HCT116 (cell line): ENCODE results near the gene FBXL4.

ENCODE experiments used
- ATF3 ChIP-seq: IDR thresholded peaks from 2 replicates; pipeline ENCODE4 v1.6.1; 2012
- CEBPB ChIP-seq: IDR thresholded peaks from 2 replicates; pipeline ENCODE4 v1.6.1; 2012; ENCODE audit warnings: low read depth
- CTCF ChIP-seq, 3 experiments: fragments of 200-600 bp in 1 of 3; sonication (generic) in 1 of 3; IDR thresholded peaks in 2 of 3; conservative IDR thresholded peaks in 1 of 3; 2 replicates each; pipeline ENCODE4 v1.5.1; 2012 to 2017; ENCODE audit warnings: low read depth in 2 of 3, low read length in 2 of 3, antibody characterized with exemption in 1 of 3, borderline replicate concordance in 1 of 3, control low read depth in 1 of 3, mild to moderate bottlenecking in 1 of 3, mixed read lengths in 1 of 3, mixed run types in 1 of 3, moderate library complexity in 1 of 3; ENCODE audit not compliant: insufficient read depth in 1 of 3
- EZH2 ChIP-seq: fragments of 200-600 bp; sonication (generic); IDR thresholded peaks from 2 replicates; pipeline ENCODE4 v1.6.1; 2017; ENCODE audit warnings: antibody characterized with exemption, mixed run types
- EZH2phosphoT487 ChIP-seq: fragments of 200-600 bp; IDR thresholded peaks from 2 replicates; pipeline ENCODE4 v1.6.1; 2018; ENCODE audit warnings: antibody characterized with exemption, borderline replicate concordance
- JUND ChIP-seq: IDR thresholded peaks from 2 replicates; pipeline ENCODE4 v1.6.1; 2012
- POLR2A ChIP-seq: IDR thresholded peaks from 2 replicates; pipeline ENCODE4 v1.7.0; 2011; ENCODE audit warnings: borderline replicate concordance; ENCODE audit not compliant: insufficient read depth, insufficient read length; ENCODE audit errors: extremely low read depth
- POLR2AphosphoS5 ChIP-seq: IDR thresholded peaks from 2 replicates; pipeline ENCODE4 v1.6.1; 2011; ENCODE audit warnings: mild to moderate bottlenecking, low read depth, low read length, moderate library complexity
- REST ChIP-seq: IDR thresholded peaks from 2 replicates; pipeline ENCODE4 v1.6.1; 2012; ENCODE audit warnings: low read depth
- SIN3A ChIP-seq: IDR thresholded peaks from 2 replicates; pipeline ENCODE4 v1.6.1; 2012; ENCODE audit warnings: low read depth
- SP1 ChIP-seq: IDR thresholded peaks from 2 replicates; pipeline ENCODE4 v1.6.1; 2012; ENCODE audit warnings: low read depth
- YY1 ChIP-seq: IDR thresholded peaks from 2 replicates; pipeline ENCODE4 v1.6.1; 2011; ENCODE audit warnings: low read length, low read depth, moderate library complexity, mild to moderate bottlenecking; ENCODE audit not compliant: insufficient replicate concordance; ENCODE audit errors: extremely low read depth
- ZBTB33 ChIP-seq: IDR thresholded peaks from 2 replicates; pipeline ENCODE4 v1.6.1; 2011; ENCODE audit warnings: mild to moderate bottlenecking, low read length, moderate library complexity; ENCODE audit not compliant: insufficient replicate concordance; ENCODE audit errors: extremely low read depth
- ZNF274 ChIP-seq: fragments of 200-500 bp; sonication (Bioruptor generic); IDR thresholded peaks from 2 replicates; pipeline ENCODE4 v1.6.1; 2014; ENCODE audit warnings: mild to moderate bottlenecking, low read depth, low read length, inconsistent platforms

GRCh38 chr6:98838975-98839374 is 108.8 kb downstream of the FBXL4 start:
- TF ChIP-seq ATF3, result no peak
- no peak for TF ChIP-seq CTCF (IDR thresholded peaks at IDR 0.05 in 2 of 3, conservative IDR thresholded peaks at IDR 0.05 in 1 of 3; ENCODE audit: borderline replicate concordance in 1 of 3, insufficient read depth in 1 of 3, low read depth in 2 of 3, low read length in 2 of 3)
- no peak for TF ChIP-seq REST
- TF ChIP-seq SP1, result no peak
- no peak for TF ChIP-seq EZH2phosphoT487
- no peak for TF ChIP-seq POLR2A
- no peak for TF ChIP-seq SIN3A
- TF ChIP-seq YY1, result no peak
- no peak for TF ChIP-seq ZBTB33
- TF ChIP-seq ZNF274, result no peak
- TF ChIP-seq CEBPB, result no peak
- TF ChIP-seq POLR2AphosphoS5, result no peak
- no peak for TF ChIP-seq EZH2
- no peak for TF ChIP-seq JUND
